Measurements from ENCODE around the gene PHF21A. TPM values are rescaled to one million over a fixed set of nuclear protein-coding genes. Genes with fewer than 3 reads are reported as not detected.

PHF21A gene
- 10 to 100 TPM; 53.0 to 54.6 TPM for total RNA-seq

GRCh38 chr11:46121301-46121723, at the start of gene PHF21A:
Gene PHF21A (minus strand): TSS chr11:46121454. CDS start chr11:46084219, 37,235 bp downstream.
- peak within 1 kb of the TSS; percentile 88 to 95 for H3K27ac Mint-ChIP-seq
- DNase-seq (ENCODE audit: low spot score in 2 of 2) = peak; percentile 92 to 93
- peaks cover 7 to 12% of the 10 kb centered on the region in 2 donors for H3K36me3 Mint-ChIP-seq
- ATAC-seq = peak; percentile 79 to 84
- H3K9me3 Mint-ChIP-seq = no peaks in the 10 kb centered on the region

- ATAC-seq (no peak), DNase-seq (ENCODE audit: low spot score in 2 of 2) (no peak)
- Mint-ChIP-seq H3K9me3 (no peaks in the 10 kb centered on the region), H3K36me3 (no peaks in the 10 kb centered on the region), H3K27ac (no peak overlapping the region)
Measured at GRCh38 chr11:46170797-46171196, 49.5 kb upstream of the PHF21A start.

GRCh38 chr11:46162700-46163099, 41.4 kb upstream of the PHF21A start:
- DNase-seq (ENCODE audit: low spot score in 2 of 2) = peak in 1 of 2 donors; percentile 34
- peak; percentile 70 to 93 for ATAC-seq

GRCh38 chr11:46161201-46161600, 39.9 kb upstream of the PHF21A start:
- ATAC-seq (no peak), DNase-seq (ENCODE audit: low spot score in 2 of 2) (no peak)
- no peaks in the 10 kb centered on the region for H3K36me3 Mint-ChIP-seq
- H3K27ac Mint-ChIP-seq = no peak overlapping the region
- H3K9me3 Mint-ChIP-seq = no peaks in the 10 kb centered on the region

More at GRCh38 chr11:46162700-46163099, 41.4 kb upstream of the PHF21A start:
- H3K36me3 Mint-ChIP-seq = no peaks in the 10 kb centered on the region
- H3K27ac Mint-ChIP-seq = no peak overlapping the region
- H3K9me3 Mint-ChIP-seq = no peaks in the 10 kb centered on the region

- ATAC-seq (no peak), DNase-seq (ENCODE audit: low spot score in 2 of 2) (no peak)
- no peaks in the 10 kb centered on the region for H3K9me3 Mint-ChIP-seq
- no peak overlapping the region for H3K27ac Mint-ChIP-seq
- no peaks in the 10 kb centered on the region for H3K36me3 Mint-ChIP-seq
Measured at GRCh38 chr11:46160100-46160499, 38.8 kb upstream of the PHF21A start.

GRCh38 chr11:46159680-46160079, 38.4 kb upstream of the PHF21A start:
- no peaks in the 10 kb centered on the region for H3K36me3 Mint-ChIP-seq
- ATAC-seq = no peak

GRCh38 chr11:46149826-46150225, 28.6 kb upstream of the PHF21A start:
- H3K27ac Mint-ChIP-seq = no peak overlapping the region
- no peaks in the 10 kb centered on the region for H3K36me3 Mint-ChIP-seq
- DNase-seq (ENCODE audit: low spot score in 2 of 2) (peak in 1 of 2 donors; percentile 12), ATAC-seq (peak in 1 of 2 donors; percentile 63)
- no peaks in the 10 kb centered on the region for H3K9me3 Mint-ChIP-seq

More at GRCh38 chr11:46159680-46160079, 38.4 kb upstream of the PHF21A start:
- no peak for DNase-seq (ENCODE audit: low spot score in 2 of 2)
- H3K9me3 Mint-ChIP-seq = no peaks in the 10 kb centered on the region
- no peak overlapping the region for H3K27ac Mint-ChIP-seq

- Mint-ChIP-seq H3K36me3 (no peaks in the 10 kb centered on the region), H3K27ac (no peak overlapping the region), H3K9me3 (no peaks in the 10 kb centered on the region)
- ATAC-seq (no peak), DNase-seq (ENCODE audit: low spot score in 2 of 2) (no peak)
Measured at GRCh38 chr11:46149342-46149741, 28.1 kb upstream of the PHF21A start.

- no peaks in the 10 kb centered on the region for H3K36me3 Mint-ChIP-seq
- H3K27ac Mint-ChIP-seq = no peak overlapping the region
- DNase-seq (ENCODE audit: low spot score in 2 of 2) (no peak), ATAC-seq (no peak)
- H3K9me3 Mint-ChIP-seq = no peaks in the 10 kb centered on the region
Measured at GRCh38 chr11:46144741-46145140, 23.5 kb upstream of the PHF21A start.

GRCh38 chr11:46143049-46143806, 22.0 kb upstream of the PHF21A start:
- no peaks in the 10 kb centered on the region for H3K36me3 Mint-ChIP-seq

GRCh38 chr11:46142561-46142960, 21.3 kb upstream of the PHF21A start:
- Mint-ChIP-seq H3K9me3 (no peaks in the 10 kb centered on the region), H3K36me3 (no peaks in the 10 kb centered on the region), H3K27ac (no peak overlapping the region)
- DNase-seq (ENCODE audit: low spot score in 2 of 2) (no peak), ATAC-seq (no peak)

More at GRCh38 chr11:46143049-46143806, 22.0 kb upstream of the PHF21A start:
- DNase-seq (ENCODE audit: low spot score in 2 of 2) (no peak), ATAC-seq (no peak)
- Mint-ChIP-seq H3K9me3 (no peaks in the 10 kb centered on the region), H3K27ac (no peak overlapping the region)

- H3K9me3 Mint-ChIP-seq = no peaks in the 10 kb centered on the region
- ATAC-seq = peak in 1 of 2 donors; percentile 81
- no peak overlapping the region for H3K27ac Mint-ChIP-seq
- DNase-seq (ENCODE audit: low spot score in 2 of 2) = no peak
- H3K36me3 Mint-ChIP-seq = no peaks in the 10 kb centered on the region
Measured at GRCh38 chr11:46141597-46141996, 20.3 kb upstream of the PHF21A start.

GRCh38 chr11:46134540-46134939, 13.3 kb upstream of the PHF21A start:
- ATAC-seq (no peak), DNase-seq (ENCODE audit: low spot score in 2 of 2) (no peak)
- Mint-ChIP-seq H3K27ac (no peak overlapping the region), H3K9me3 (no peaks in the 10 kb centered on the region), H3K36me3 (no peaks in the 10 kb centered on the region)

- H3K9me3 Mint-ChIP-seq = no peaks in the 10 kb centered on the region
- H3K36me3 Mint-ChIP-seq = no peaks in the 10 kb centered on the region
- ATAC-seq = no peak
- no peak for DNase-seq (ENCODE audit: low spot score in 2 of 2)
- no peak overlapping the region for H3K27ac Mint-ChIP-seq
Measured at GRCh38 chr11:46134061-46134460, 12.8 kb upstream of the PHF21A start.

- H3K9me3 Mint-ChIP-seq = no peaks in the 10 kb centered on the region
- DNase-seq (ENCODE audit: low spot score in 2 of 2) = no peak
- H3K27ac Mint-ChIP-seq = no peak overlapping the region
- no peaks in the 10 kb centered on the region for H3K36me3 Mint-ChIP-seq
- ATAC-seq = no peak
Measured at GRCh38 chr11:46133119-46133518, 11.9 kb upstream of the PHF21A start.

GRCh38 chr11:46130286-46130940, 9.2 kb upstream of the PHF21A start:
- Mint-ChIP-seq H3K36me3 (no peaks in the 10 kb centered on the region), H3K27ac (no peak overlapping the region), H3K9me3 (no peaks in the 10 kb centered on the region)
- no peak for ATAC-seq
- no peak for DNase-seq (ENCODE audit: low spot score in 2 of 2)

GRCh38 chr11:46129133-46129532, 7.9 kb upstream of the PHF21A start:
- Mint-ChIP-seq H3K9me3 (no peaks in the 10 kb centered on the region), H3K27ac (no peak overlapping the region), H3K36me3 (no peaks in the 10 kb centered on the region)
- no peak for ATAC-seq
- no peak for DNase-seq (ENCODE audit: low spot score in 2 of 2)
